Mammary microvascular endothelial cell (primary cell): Measurements from ENCODE around the gene DGAT2. TPM values are rescaled to one million over a fixed set of nuclear protein-coding genes. Genes with fewer than 3 reads are reported as not detected.

Experiments
- total RNA-seq: library from RNA; depleted of rRNA; stranded (reverse); fragments of >200 nt; gene quantifications from 2 replicates; pipeline ENCODE4 v1.2.3, GENCODE V29; 2015

The DGAT2 gene
- total RNA-seq: 0.44 and 2.5 TPM in 2 replicates

DNA sequence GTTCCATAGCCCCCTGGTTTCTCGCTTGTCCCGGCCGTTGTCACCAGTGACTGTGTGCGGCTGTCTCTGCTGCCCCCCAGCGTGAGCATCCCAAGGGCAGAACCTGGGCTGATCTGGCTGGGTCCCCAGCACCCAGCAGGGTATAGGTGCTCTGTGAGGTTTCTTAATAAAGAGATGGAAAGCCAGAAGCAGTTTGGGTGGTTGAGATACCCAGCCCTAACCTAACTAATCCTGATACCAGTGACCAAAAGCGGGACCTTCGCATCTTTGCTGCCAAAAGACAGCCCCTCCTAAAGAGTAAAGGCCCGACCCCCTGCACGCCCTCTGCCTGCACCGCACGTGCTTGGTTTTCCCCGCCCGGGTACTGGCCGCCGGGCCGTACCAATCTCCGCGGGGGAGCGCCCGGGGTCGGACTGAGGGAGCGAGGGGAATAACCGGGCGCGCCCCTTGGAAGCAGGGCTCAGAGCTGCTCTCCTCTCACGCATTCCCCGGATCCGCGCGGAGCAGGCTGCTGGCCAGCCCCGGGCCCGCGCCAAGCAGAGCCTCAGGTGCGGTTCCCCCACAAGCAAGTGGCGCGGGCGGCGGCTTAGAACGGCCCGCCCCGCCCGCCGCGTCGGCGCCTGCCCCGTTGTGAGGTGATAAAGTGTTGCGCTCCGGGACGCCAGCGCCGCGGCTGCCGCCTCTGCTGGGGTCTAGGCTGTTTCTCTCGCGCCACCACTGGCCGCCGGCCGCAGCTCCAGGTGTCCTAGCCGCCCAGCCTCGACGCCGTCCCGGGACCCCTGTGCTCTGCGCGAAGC, at the start of gene DGAT2:
DGAT2 (plus strand) TSS at position 667 of the 797 bp plus-strand sequence. CDS start 214 bp downstream, outside the sequence.

DNA sequence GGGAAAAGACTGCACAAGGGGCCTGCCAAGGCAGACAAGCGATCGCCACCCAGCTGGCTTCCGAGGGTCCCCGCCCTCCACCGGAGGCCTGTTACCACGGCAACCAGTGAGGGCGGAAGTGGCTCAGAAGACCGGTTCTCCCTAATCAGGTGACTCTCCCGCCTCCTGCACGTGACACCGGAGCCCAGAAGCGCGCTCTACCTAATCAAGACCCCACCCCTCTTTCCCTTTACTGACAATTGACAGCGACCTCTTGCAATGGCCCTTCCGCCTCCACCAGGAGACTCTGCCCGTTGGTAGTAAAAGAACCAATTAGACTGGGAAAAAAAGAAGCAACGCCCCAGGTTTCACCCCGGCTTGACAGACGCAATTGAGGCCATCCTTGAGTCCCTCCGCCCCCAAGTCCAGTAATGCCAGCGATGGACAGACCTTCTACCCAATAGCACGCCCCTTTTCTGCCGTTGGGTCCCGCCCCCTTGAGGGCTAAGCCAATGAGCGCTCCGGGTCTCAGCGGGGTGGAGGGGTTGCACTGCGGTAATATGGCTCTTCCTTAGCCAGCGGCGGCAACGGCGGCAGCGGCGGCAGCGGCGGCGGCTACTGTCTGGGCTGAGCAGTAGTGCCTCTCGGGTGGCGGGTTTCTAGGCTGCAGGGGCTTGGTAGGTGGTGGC, 46.2 kb downstream of the DGAT2 start, which contains the start of gene UVRAG:
UVRAG (plus strand) TSS at position 534 of the 668 bp plus-strand sequence. CDS start 198 bp downstream, outside the sequence.

Other genes starting within 250 kb of the DGAT2 start
- 13.7 and 17.5 TPM in 2 replicates for gene GDPD5, start 242.8 kb upstream of the DGAT2 start, total RNA-seq
- 687 and 873 TPM in 2 replicates for gene SERPINH1, start 206.5 kb upstream of the DGAT2 start, total RNA-seq
- gene MAP6, start 99.7 kb upstream of the DGAT2 start, total RNA-seq: 0.30 and 0.87 TPM in 2 replicates
- gene MOGAT2, start 50.9 kb upstream of the DGAT2 start, total RNA-seq: not detected in 2 replicates
- gene UVRAG, start 46.4 kb downstream of the DGAT2 start, total RNA-seq: 34.2 and 35.0 TPM in 2 replicates